A549 treated with RU486 at 1 μM for 4 hours (cell line): ENCODE results near the gene QSOX1. TPM values are rescaled to one million over a fixed set of nuclear protein-coding genes. Genes with fewer than 3 reads are reported as not detected.

Experiments
- total RNA-seq: library from RNA; stranded (reverse); fragments of 200-300 nt; extraction: Qiagen RNA extraction; gene quantifications from 5 replicates; pipeline ENCODE4 v1.2.3, GENCODE V29; 2022; ENCODE audit warnings: low read depth

The QSOX1 gene, protein sequence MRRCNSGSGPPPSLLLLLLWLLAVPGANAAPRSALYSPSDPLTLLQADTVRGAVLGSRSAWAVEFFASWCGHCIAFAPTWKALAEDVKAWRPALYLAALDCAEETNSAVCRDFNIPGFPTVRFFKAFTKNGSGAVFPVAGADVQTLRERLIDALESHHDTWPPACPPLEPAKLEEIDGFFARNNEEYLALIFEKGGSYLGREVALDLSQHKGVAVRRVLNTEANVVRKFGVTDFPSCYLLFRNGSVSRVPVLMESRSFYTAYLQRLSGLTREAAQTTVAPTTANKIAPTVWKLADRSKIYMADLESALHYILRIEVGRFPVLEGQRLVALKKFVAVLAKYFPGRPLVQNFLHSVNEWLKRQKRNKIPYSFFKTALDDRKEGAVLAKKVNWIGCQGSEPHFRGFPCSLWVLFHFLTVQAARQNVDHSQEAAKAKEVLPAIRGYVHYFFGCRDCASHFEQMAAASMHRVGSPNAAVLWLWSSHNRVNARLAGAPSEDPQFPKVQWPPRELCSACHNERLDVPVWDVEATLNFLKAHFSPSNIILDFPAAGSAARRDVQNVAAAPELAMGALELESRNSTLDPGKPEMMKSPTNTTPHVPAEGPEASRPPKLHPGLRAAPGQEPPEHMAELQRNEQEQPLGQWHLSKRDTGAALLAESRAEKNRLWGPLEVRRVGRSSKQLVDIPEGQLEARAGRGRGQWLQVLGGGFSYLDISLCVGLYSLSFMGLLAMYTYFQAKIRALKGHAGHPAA
- 62.2 to 90.9 TPM (median 82.0 TPM) in 5 replicates for total RNA-seq

DNA sequence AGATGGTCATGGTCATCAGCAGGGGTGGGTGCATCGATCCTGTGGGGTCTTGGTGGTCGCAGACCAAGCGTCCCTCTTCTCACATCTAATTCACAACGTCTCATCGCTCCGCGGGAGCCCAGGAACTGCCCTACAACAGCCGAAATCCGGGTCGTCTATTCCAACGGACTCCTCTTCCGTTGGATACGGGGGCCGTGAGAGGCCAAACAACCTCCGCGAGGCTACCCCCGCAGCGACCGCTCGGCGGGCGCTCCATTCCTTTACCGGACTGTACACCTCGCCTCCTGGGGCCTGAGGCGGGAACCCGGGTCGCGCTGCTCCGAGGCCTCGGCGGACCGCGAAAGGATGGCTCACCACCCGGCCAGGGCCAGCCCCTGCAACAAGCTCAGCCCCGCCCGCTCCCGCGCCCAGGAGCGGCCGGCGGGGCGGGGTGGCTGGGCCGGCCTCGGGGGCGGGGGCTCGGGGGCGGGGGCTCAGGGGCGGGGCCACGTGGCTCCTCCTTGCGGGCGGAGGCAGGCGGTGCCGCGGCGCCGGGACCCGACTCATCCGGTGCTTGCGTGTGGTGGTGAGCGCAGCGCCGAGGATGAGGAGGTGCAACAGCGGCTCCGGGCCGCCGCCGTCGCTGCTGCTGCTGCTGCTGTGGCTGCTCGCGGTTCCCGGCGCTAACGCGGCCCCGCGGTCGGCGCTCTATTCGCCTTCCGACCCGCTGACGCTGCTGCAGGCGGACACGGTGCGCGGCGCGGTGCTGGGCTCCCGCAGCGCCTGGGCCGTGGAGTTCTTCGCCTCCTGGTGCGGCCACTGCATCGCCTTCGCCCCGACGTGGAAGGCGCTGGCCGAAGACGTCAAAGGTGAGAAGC, at the start of gene QSOX1:
QSOX1 (plus strand) TSS at position 545 of the 857 bp plus-strand sequence; CDS start at position 584, 39 bp downstream.

DNA sequence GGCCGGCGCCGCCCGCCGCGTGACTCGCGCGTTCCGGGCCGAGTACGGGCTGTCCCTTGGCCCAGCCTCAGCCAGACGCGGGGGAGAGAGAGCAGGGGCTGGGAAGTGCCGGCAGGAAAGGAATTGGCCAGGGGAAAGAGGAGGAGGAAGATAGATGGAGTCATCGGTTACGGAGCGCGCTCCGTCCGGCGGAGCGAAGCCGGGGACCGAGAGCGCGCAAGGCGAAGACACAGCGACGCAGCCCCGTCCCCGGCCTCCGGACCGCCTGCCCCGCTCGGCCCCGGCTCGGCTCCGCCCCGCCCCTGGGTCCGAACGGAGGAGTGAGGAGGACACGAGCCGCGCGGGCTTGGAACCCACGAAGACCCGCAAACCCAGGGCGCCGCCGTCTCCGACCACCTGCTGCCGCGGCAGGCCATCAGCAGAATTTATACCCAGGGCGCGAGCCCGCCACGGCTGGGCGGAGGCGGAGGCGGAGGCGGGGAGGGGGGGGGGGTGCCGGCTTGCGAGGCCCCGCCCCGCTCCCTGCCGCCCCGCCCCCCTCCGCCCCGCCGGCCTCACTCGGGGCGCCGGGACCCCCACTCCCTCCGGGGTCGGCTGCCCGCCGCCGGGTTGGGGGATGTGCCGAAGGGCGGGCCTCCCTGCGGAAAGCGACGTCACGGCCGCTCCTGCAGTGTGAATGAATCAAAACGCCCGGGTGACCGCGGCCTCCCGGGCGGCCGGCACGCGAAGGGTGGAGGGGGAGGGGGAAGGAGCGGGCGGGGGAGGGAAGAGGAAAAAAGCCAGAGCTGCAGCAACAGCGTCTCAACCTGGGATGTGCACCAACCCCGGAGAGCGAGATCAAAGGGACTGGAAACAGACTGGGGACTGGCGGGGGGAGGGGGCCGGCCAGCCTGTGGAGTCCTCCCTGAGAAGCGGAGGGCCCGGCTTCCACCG, 75.1 kb downstream of the QSOX1 start, which contains the start of gene LHX4:
LHX4 (plus strand) TSS at position 782 of the 933 bp plus-strand sequence. CDS start 266 bp downstream, outside the sequence.

Other genes with a start within 250 kb of the QSOX1 start
- 6.7 to 12.4 TPM (median 12.3 TPM) in 5 replicates for gene CEP350, start 200.1 kb upstream of the QSOX1 start, total RNA-seq
- gene LHX4, start 75.4 kb downstream of the QSOX1 start, total RNA-seq: 0.35 to 0.80 TPM (median 0.48 TPM) in 5 replicates